HG02840 (cell line): ENCODE data around the gene SLC39A1.
A peak's percentile ranks its signal among the peaks of the same experiment; 100 is the strongest.

ENCODE experiments used
- ATAC-seq: cut with Tn5 transposase; IDR thresholded peaks from one replicate; pipeline ENCODE4 v1.9.1; 2021; ENCODE audit warnings: mild to moderate bottlenecking, moderate library complexity, moderate number of reproducible peaks; ENCODE audit not compliant: unreplicated experiment, low FRiP score

SLC39A1 gene

DNA sequence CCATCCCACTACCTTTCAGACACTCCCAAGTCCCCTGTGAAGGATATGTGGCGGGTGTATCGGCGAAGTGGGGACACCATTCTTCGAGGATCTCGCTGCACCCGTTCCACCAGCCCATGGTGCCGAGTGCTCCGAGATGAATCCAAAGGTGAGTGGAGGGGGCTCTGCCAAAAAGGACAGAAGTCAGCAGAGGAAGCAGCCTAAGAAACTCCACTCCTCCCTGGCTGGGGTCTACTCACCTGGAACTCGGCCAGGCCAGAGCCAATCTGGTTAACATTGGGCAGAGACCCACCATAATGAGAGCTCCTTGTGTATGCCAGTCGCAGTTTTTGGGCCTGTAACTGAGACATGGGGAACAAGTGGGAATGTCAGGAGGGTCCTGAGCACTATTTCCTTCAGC, 8.5 kb downstream of the SLC39A1 start:
- ATAC-seq = no peak

DNA sequence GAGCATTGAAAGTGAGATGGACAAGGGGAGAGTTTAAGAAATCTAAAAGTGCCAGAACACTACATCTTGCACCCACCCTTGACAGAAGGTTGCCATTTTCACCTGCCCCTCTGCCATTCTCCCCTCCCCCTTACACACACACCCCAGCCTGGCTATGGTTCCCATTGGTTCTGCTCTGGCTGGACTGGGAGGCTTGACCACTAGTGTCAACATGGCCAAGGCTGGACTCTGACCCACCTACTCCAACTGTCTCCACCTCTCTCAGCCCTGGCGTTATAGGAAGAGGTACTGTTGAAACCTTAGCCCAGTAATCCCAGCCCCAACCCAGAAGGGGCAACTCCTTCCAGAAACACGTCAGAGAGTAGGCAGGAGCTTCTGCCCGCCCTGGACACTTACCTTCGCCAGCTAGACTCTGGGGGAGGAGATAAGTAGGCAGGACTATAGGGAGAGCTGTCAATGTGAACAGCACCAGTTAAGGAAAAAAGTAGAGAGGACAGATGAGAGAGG, 9.4 kb downstream of the SLC39A1 start:
- ATAC-seq = no peak

GRCh38 chr1:153951801-153952200, 11.5 kb downstream of the SLC39A1 start:
- ATAC-seq = no peak

GRCh38 chr1:153951183-153951582, 12.2 kb downstream of the SLC39A1 start:
- no peak for ATAC-seq

- peak; percentile 57 for ATAC-seq
Observed at GRCh38 chr1:153946622-153947241, 16.6 kb downstream of the SLC39A1 start, which contains the start of gene DENND4B. TSS of gene DENND4B (minus strand) at chr1:153946718. CDS start at chr1:153944374, 2,344 bp downstream.

GRCh38 chr1:153945795-153946621, 17.3 kb downstream of the SLC39A1 start:
- ATAC-seq = peak; percentile 60

DNA sequence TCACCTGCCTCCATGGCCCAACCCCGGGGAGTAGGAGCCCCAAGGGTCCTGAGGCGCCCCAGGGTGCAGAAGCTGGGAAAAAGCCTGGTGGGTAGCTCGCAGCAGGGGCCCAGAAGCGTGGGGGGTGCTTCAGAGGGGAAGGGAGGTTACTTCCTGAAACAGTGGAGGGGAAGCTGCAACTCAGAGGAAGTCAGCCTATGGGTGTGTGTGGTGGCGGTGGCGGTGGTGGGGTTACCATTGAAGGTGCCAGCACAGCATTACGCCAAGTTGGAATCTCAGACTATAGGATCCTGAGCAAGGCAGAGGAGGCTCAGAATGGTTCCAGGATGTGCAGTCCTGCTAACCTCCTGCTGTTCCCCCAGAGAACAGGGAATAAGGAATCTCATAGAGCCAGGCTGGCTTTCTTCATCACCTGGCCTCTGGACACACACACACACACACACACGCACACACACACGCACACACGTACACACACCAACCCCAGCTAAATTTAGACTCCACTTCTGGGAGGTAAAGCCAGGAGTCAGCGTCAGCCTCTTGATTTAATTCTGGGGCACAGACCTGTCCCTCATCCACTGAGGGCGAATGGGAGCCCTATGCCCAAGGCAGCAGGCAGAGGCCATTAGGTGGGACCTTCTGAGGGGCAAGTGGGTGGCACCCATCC, 18.1 kb downstream of the SLC39A1 start:
- ATAC-seq = no peak

GRCh38 chr1:153944827-153945117, 18.6 kb downstream of the SLC39A1 start:
- no peak for ATAC-seq

DNA sequence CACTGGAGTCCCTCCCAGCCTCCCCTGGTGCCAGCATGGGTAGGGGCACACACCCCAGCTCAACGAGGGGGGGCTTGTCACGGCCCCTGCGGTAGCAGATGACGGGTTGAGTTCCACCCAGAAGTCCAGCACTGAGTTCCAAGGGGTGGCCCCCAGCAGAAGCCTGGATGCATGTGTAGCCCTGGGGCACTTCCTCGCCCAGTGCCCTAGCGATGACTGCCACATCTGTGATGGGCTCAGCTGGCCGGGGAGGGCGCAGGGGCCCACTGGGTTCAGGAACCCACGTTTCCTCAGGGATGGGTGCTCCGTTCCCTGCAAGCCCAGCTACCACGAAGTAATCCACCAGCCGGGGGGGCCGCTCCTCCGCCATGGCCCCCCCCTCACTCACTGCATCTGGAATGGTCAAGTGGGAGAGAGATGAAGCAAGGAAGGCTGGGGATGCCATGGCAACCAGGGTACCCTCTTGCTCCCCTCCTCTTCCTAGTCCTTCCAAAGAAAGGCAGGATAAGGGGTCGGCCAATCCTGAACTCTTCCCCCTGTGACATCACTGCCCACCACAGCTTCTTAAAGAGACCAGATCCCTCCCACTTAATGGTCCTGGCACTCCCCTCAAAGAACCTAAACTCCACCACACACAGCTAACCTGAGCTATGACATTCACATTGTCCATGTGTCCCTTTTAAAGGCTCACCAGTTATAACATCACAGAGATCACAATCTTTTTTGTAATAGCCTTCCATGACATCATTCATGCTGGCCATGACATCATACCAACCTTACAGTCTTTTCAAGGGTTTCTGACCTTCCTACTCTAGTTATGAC, 19.1 kb downstream of the SLC39A1 start:
- no peak for ATAC-seq

DNA sequence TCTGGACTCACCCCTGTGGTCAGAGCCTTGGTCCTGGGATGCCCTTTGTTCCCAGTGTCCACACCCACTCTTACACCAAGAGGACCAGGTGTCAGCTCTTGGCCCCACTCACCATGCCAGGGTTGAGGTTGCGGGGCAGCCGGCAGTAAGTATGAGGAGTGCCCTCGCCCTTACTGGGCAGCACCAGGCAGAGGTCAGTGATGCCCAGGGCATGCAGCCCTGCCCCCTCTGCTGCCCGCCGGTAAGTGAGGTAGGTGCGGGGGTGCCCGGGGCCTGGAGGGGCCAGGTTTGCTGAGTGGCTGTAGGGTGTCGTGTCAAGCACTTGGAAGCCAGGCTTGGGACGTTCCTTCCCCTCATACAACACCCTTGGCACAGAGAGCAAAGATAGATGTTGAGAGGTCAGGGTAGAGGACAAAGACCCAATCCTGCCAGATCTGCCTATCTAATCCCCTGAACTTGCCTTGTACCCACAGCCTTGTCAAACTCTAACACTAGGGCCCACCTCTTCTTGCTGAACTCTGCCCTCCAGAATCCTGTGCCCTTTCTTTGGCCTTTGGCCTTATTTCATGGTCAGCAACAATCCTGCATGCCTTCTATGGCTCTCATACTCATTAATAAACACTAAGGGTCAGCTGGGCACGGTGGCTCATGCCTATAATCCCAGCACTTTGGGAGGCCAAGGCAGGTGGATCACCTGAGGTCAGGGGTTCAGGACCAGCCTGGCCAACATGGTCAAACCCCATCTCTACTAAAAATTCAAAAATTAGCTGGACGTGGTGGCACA, 20.4 kb downstream of the SLC39A1 start:
- no peak for ATAC-seq

GRCh38 chr1:153941826-153942725, 21.3 kb downstream of the SLC39A1 start:
- ATAC-seq = no peak

GRCh38 chr1:153940756-153941155, 22.6 kb downstream of the SLC39A1 start:
- no peak for ATAC-seq

DNA sequence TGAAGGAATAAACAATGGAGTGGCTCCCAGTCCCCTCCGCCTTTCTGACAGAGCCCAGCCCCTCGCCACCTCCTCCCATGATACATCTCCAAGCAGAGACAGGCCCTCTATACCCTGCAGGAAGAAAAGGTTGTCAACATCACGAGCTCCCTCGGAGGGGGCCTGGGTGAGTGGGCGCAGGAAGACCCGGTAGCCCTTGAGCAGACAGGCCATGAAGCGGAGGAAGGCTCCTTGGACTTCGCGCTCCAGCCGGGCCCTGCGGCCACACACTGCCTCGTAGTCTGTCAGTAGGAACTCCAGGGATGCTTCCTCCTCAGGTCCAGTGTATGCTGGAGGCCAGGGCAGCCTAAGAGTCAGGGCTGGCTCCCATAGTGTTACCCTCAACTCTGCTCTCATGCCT, 23.9 kb downstream of the SLC39A1 start:
- ATAC-seq = no peak

- no peak for ATAC-seq
Observed at GRCh38 chr1:153938996-153939395, 24.3 kb downstream of the SLC39A1 start.

DNA sequence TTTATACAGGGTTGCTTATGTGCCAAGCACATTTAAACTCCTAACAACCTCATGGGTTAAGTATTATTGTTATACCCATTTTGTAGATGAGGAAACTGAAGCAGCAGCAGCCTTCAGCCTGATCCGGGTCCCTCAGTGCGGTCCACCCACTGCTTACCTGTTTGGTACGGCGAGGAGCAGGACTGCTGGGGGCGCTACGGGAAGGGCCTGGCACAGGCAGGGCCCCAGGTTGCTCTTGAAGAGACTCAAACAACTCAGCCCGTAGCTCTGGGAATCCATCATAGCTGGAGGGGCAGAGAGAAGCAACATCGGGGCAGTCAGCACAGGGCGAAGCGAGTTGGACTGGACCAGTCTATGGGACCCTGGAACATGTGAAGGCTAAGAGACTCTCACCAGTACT, 26.0 kb downstream of the SLC39A1 start:
- no peak for ATAC-seq

- ATAC-seq = no peak
Observed at GRCh38 chr1:153936011-153936802, 27.1 kb downstream of the SLC39A1 start.

DNA sequence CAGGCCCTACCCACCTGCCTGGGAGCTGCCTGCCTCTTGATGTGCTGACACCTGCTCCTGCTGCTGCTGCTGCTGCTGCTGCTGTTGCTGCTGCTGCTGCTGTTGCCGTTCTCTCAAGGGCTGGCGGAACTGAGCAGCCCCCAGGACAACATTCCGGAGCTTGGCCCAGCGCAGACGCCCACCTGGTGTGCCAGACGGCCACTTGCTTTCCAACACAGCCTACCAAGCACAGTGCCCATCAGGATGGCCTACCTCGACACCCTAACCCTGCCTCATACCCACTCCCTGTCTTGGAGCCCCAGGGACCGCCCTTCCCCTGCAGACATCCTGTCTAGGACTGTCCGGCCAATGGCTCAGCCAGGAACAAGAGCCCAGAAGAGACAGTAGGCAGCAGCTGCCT, 28.6 kb downstream of the SLC39A1 start:
- ATAC-seq = no peak

GRCh38 chr1:153933955-153934354, 29.4 kb downstream of the SLC39A1 start:
- ATAC-seq = no peak
